ENCODE measurements around the gene GNB1. TPM values are rescaled to one million over a fixed set of nuclear protein-coding genes. Genes with fewer than 3 reads are reported as not detected.

Gene GNB1
- total RNA-seq, 1 experiment from 2014 or later, result 351 TPM

DNA sequence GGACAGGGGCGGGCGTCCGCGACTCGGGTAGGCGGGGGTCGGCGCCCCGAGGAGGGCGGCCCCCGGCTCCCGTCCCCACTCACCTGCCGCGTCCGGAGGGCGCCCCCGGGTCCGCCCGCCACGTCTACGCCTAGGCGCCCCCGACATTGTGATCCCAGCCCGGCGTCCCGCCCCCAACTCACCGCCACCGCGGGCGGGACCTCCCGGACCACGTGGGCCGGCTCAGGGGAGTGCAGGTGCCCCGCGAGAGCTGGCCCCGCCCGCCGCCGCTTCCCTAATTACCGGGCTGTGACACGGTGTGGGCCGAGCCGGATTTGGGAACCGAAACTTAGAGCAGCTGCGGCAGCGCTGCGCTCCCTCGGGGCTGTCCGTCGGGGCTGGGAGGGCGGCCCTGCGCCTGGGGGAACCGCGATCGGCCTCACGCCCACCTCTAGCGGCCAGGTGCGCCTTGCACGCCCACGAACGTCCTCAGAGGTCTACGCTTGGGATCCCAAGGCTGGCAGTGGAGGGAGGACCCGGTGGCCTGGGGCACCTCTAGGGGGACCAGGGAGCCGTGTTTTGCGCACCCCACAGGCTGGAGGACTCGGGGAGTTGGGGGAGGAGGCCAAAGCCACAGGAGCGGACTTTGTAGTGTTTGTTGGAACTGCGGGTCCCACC lies 112.1 kb downstream of the GNB1 start:
- no peak for DNase-seq (ENCODE audit: low spot score)
- in situ Hi-C loops (cut with HindIII; ENCODE audit: low sequenced_read_pairs), result no loop called here

DNA sequence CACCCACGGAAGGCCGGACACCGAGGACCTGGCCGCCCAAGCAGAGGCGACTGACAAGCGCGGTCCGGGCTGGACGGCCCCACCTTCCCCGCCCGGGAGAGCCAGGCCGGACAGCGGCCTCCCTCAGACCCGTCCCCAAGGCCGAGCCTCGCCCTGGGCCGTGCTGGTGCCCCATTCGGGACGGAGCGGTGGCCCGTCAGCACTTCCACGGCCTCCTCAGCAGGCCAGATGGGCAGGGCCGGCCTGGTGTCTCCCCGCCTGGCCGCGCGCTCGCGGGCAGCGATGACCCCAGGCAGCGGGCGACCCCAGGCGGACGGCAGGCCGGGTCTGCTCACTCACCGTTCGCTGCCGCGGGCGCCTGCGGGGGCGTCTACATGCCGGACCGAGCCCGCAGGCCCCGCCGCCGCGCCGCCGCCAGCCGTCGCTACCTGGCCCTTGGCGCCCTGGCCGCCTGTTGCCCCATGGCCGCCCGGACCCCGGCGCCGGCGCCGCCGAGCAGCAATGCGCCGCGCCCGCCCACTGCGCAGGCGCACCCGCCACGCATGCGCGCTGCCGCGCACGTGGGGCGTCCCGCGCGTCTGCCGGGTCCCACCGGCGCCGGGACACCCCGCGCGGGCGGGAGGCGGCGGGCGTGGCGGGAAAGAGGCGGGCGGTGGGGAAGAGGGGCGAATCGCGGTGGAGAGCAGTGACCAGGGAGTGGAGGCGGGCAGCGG lies 112.8 kb downstream of the GNB1 start, which contains the start of gene NADK:
TSS of gene NADK (minus strand) at position 521 of the 713 bp plus-strand sequence. CDS start 13,064 bp downstream, outside the sequence.
- peak; percentile 54 for DNase-seq (ENCODE audit: low spot score)
- in situ Hi-C loops (cut with HindIII; ENCODE audit: low sequenced_read_pairs), result no loop called here

DNA sequence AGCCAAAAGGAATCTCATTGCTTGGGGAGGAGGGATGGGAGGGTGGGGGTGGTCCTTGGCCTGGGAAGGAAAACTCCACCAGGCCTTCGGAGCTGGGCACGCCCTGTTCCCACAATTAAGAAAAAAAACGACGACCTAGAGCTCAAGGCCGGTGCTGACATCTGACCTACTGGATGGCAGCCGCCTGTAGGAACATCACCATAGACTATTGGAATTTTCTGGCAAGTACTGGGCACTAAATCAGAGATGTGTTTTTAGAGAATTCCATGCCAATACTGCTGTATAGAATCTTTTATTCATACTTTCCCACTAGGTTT lies 113.3 kb downstream of the GNB1 start:
- in situ Hi-C loops (cut with HindIII; ENCODE audit: low sequenced_read_pairs), result no loop called here

DNA sequence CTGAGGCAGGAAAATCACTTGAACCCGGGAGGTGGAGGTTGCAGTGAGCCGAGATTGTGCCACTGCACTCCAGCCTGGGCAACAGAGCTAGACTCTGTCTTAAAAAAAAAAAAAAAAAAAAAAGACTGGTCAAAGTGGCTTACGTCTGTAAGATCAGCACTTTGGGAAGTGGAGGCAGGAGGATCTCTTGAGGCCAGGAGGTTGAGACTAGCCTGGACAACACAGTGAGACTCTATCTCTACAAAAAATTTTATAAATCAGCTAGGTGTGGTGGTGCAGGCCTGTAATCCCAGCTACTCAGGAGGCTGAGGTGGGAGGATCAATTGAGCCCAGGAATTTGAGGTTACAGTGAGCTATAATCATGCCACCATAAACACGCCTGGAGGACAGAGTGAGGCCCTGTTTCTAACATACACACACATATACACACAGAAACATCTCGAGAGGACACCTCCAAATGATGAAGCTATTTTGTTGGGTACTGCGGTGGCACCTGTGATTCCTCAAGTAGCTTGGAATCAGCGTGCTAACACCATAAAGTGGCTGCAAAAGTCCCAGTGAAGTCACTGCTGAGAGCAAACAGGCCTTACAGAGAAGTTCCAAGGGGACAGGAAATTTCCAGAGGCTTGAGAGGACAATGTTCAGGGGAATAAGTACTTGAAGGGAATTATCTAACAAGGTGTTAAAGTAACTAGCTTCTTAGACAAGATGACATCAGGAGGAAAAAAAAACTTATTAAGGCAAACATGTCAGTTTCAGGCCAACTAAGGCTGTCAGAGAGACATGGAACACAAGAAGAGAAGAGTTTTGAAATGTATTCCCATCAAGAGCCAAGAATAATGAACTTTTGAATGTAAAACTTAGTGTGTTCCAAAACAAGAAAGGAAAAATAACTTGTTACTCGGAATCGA lies 114.0 kb downstream of the GNB1 start:
- DNase-seq (ENCODE audit: low spot score), result no peak
- in situ Hi-C loops (cut with HindIII; ENCODE audit: low sequenced_read_pairs), result no loop called here

More for the DNA sequence above, 113.3 kb downstream of the GNB1 start:
- no peak for DNase-seq (ENCODE audit: low spot score)

DNA sequence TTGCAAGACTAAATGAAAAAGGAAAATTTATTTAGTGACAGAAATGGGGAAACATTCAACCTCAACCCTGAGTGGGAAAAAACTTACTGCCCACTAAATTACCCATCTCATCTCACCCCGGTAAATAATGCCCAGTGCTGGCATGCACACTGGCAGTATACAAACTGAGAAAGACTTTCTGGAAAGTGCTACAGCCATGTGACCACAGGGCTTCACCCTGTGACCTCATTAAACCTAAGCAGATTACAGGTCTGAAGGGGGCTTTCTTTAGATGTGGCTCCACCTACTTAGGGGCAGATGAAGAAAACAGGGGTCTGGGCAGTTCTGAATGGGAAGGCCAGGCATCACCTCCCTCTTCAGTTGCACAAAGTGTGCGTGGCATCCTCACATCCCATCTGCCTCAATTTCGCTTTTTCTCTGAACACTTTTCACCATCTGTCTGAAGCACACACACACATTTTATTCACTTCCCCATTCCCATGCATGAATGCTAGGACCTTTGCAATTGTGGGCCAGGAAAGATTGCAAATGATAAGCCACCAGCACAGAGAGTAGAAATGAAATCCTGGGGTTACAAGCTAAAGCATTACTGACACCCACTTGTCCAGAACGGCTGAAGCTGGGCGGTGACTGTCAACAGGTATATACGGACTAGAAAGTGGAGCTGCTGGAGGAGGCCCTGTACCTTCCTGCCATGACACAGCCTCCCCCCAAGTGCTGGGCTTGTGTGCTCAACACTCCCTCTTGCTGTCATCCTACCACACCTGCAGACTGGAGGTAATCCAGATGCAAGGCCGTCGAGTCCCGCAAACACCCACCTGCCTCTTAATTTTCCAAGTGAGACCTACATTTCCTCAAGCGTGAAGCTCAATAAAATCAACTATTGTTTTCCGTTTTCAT lies 115.3 kb downstream of the GNB1 start:
- in situ Hi-C loops (cut with HindIII; ENCODE audit: low sequenced_read_pairs), result no loop called here
- no peak for DNase-seq (ENCODE audit: low spot score)

DNA sequence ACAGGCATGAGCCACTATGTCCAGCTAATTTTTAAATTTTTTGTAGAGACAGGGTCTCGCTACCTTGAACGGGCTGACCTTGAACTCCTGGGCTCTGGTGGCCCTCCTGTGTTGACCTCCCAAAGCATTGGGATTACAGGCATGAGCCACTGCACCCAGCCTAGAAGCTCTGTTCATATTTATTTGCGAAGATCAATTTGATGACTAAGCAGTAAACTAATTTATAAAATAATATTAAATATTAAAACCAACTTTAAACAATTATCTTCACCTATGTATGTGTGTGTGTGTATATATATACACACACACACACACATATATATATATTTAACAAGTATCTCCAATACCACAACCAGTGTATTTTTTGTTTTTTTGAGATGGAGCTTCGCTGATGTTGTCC lies 117.0 kb downstream of the GNB1 start:
- in situ Hi-C loops (cut with HindIII; ENCODE audit: low sequenced_read_pairs), result no loop called here
- DNase-seq (ENCODE audit: low spot score), result no peak

DNA sequence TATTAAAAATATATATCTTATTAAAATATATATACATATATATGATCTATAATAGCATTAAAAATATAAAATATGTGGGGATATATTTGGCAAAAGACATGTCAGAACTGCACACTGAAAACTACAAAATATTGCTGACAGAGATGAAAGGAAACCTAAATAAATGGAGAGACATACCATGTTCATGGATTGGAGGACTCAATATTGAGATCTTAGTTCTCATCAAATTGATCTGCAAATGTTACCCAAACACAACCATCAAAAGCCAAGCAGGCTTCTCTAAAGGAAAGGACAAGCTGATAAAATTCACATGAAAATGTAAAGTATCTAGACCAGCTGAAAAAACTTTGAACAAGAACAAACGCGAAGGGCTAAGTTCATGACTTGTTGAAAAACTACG lies 119.8 kb downstream of the GNB1 start:
- in situ Hi-C loops (cut with HindIII; ENCODE audit: low sequenced_read_pairs), result no loop called here
- DNase-seq (ENCODE audit: low spot score), result no peak

DNA sequence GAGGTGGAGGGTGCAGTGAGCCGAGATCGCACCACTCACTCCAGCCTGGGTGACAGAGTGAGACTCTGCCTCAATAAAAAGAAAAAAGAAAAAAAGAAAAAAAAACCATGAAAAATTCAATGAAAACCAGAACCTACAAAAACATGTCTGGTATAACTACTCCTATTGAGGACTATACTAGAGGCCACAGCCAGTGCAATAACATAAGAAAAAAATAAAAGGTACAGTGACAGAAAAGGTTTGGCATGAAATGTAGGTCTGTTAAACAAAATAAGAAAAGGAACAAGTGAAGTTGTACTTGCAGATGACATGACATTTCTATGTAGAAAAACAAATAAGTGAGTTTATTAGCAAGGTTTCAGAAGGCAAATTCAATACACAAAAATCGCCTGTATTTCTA lies 120.8 kb downstream of the GNB1 start:
- in situ Hi-C loops (cut with HindIII; ENCODE audit: low sequenced_read_pairs), result no loop called here
- no peak for DNase-seq (ENCODE audit: low spot score)

DNA sequence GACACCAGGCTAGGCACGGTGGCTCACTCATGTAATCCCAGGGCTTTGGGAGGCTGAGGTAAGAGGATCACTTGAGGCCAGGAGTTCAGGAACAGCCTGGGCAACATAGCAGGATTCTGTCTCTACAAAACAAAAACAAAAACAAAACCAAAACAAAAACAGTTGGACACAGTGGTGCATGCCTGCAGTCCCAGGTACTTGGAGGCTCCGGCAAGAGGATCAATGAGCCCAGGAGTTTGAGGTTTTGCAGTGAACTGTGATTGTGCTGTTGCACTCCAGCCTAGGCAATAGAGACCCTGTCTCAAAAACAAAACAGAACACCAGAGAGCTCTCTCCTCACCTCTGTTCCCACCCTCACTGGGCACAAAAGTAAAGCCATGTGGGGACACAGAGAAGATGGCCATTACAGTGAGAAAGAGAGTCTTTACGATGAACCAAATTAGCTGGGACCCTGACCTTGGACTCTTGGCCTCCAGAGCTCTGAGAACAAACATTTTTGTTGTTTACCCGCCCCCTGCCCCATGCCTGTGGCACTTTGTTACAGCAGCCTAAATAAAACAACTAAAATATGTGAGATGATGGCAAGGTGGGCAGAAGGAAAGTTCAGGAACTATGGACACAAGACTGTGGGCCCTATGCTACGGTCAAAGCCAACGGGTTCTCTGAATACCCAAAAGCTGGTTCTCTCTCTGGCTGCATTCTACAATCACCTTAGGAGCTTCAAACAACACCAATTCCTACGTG lies 122.5 kb downstream of the GNB1 start:
- in situ Hi-C loops (cut with HindIII; ENCODE audit: low sequenced_read_pairs), result loop anchor here (10.0 kb wide), 1 partner anchor 56 kb away; no protein-coding TSS in a partner anchor
- no peak for DNase-seq (ENCODE audit: low spot score)

DNA sequence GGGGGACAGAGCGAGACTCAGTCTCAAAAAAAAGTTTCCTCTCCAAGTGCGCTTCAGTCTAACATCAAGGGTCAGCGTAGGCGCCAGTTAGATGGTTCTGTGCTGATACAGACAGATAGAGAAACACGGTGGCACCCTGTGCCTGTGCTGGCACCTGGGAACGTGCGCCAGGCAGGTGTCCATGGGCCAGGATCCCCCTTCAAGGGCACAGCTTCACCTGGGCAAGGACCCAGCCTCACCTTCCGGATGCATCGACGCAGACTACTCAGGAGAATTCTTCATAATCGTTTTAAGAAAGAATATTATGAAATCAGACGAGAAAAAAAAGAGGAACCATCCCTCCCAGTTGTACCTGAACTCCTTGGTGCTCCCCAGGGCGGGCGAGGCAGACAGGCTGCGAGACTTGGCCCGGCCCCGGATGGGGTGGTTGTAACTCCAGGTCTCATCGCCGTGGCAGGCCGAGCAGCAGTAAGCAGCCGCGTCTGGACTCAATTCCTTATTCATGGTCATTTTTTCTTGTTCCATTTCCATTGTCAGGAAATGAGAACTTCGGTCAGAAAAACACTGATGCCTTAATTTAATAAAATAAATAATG lies 125.9 kb downstream of the GNB1 start:
- in situ Hi-C loops (cut with HindIII; ENCODE audit: low sequenced_read_pairs), result loop anchor here (10.0 kb wide), 1 partner anchor 60 kb away; no protein-coding TSS in a partner anchor
- no peak for DNase-seq (ENCODE audit: low spot score)

DNA sequence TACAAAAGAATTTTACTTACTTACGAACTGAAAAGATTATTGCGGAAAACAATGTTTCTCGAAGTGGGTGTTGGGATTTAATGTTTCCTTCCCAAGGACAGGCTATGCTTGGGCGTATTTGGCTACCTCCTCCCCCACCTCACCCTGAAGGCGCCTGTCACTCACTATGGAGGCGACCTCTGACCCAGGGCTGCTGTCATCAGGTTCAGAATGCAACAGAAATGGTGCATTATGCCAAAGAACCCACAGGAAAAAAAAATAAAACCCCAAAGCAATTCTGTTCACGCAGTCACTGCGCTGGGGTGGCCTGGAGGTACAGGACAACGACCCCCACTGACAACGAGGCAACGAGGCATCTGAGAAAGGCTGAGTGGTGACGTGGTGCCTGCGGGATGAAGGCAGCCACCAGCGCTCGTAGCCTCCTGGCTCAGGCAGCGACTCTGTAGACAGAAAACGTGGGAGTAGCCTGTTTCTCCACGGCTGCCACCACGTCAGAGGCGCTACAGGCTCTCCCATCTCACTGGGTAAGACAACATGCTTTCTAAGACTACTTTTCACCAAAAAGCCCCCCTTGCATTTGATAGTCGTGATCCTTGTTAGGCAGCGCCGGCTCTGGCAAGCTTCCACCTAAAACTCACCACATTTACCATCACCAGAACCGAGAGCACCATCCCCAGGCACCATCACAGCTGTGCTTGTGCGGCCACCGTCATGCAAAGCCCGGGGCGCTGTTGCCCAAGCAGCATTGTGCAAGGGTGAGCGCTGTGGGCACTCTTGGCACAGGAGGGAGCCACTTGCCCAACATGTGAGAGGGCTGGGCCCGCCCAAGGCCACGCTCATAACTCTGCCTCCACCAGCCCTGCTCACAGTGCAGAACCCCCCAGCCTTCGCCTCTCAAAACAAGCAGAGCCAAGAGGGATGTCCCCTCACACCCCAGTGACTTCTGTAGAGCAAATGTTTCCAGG lies 126.9 kb downstream of the GNB1 start:
- in situ Hi-C loops (cut with HindIII; ENCODE audit: low sequenced_read_pairs), result loop anchor here (10.0 kb wide), 1 partner anchor 61 kb away; no protein-coding TSS in a partner anchor

DNA sequence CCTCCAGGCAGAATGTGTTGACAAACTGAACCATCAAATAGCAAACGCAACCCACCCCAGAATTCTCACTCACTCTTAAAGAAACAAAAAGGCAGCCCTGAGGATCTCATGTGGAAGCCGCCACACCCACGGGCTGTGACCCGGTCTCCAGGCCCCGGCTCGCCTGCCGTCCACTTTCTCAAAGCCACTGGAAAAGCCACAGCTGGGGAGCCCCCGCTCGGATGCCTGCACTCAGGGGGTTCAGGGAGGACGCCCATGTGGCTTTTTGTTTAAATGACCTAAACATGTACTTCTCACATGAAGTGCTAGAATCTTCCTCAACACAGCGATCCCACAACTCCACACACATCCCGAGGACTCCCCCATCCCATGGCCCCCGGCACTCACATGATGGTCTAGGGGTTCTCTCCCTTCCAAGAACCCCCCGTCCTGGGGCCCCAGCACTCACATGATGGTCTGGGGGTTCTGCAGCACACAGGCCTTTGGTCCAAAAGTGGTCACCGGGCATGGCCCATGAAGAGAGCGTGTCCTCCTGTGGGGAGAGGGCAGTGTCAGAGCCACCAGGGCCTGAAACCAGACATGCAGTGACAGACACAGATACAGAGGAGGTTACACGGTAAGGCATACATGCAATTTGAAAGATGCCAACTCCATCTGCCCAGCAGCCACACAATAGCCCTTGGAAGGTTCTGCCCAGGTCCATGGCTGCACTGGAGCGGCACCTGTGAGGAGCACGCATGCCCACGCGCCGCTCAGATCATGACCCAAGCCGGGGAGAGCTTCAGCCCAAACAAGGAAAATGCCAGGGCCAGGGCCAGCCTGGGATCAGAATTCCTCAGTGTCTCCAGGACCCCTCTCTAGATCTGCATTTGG lies 129.1 kb downstream of the GNB1 start:
- DNase-seq (ENCODE audit: low spot score), result no peak
- in situ Hi-C loops (cut with HindIII; ENCODE audit: low sequenced_read_pairs), result loop anchor here (10.0 kb wide), 1 partner anchor 63 kb away; no protein-coding TSS in a partner anchor

More for the DNA sequence above, 126.9 kb downstream of the GNB1 start:
- no peak for DNase-seq (ENCODE audit: low spot score)

DNA sequence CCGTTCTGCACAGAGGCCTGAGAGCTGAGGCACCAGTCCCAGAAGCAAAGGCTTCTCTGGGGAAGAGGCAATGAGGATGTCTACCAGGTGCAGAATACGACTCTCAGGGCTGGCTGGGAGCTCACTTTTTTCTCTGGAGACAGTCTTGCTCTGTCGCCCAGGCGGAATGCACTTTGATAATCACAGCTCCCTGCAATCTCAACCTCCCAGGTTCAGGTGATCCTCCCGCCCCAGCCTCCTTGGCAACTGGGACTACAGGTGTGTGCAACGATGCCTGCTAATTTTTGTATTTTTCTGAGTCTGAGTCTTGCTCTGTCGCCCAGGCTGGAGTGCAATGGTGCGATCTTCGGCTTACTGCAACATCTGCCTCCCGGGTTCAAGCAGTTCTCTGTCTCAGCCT lies 130.2 kb downstream of the GNB1 start:
- DNase-seq (ENCODE audit: low spot score), result no peak
- in situ Hi-C loops (cut with HindIII; ENCODE audit: low sequenced_read_pairs), result loop anchor here (10.0 kb wide), 1 partner anchor 64 kb away; no protein-coding TSS in a partner anchor

DNA sequence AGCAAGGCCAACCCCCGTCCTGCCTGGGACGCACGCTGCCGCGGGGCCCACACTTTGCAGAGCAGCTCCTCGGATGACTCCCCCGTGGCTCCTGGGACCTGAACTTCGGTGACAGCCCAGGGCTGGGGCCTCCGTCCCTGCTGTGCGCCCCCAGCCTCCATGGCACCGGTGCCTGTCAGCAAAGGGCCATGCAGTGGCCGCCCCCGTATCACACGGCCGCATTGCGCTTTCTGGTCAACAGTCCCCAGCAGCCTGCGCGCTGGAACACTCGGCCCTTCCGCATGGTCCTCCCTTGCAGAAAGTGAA lies 130.6 kb downstream of the GNB1 start:
- no peak for DNase-seq (ENCODE audit: low spot score)
- in situ Hi-C loops (cut with HindIII; ENCODE audit: low sequenced_read_pairs), result loop anchor here (10.0 kb wide), 1 partner anchor 65 kb away; no protein-coding TSS in a partner anchor

DNA sequence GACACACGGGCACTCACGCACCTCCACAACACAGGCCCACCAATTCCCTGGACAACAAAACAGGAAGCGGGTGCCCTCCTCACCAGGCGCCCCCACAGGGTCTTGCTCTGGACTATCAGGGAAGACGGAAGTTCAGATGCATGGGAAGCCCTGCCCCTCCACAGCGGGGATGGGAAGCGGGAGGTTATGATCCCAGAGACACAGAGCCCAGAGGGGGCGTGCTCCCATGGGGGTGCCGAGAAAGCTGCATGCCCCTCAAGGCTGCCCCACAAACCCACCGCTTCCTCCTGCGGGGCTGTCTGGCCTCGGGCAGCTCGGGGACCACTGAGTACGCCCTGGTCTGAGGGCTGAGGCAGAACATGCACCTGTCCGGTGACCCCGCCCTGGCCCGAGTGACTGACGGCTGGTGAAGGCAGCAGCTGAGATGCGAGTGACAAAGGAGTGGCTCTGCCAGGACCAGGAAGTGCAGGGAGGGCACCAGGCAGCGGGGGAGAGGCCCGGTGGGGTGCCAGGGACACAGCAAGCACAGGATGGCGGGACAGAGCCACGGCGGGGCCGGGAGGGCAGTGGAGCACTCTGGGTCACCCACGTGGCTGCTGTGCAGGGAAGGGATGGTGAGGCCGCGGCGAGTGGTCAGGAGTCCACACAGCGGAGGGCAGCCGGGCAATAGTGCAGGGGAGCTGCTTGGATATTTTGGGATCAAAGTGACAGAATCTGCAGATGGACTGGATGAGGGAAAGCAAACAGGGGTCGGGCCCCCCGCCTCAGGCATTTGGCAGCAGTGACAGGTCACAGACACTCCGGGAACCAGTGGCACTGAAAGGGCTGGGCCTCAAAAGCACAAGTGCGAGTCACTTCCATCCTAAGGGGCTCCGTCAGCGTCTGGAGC lies 131.2 kb downstream of the GNB1 start:
- no peak for DNase-seq (ENCODE audit: low spot score)
- in situ Hi-C loops (cut with HindIII; ENCODE audit: low sequenced_read_pairs), result loop anchor here (10.0 kb wide), 1 partner anchor 65 kb away; no protein-coding TSS in a partner anchor
